ENCODE data around the gene PTCD3. TPM values are rescaled to one million over a fixed set of nuclear protein-coding genes. Genes with fewer than 3 reads are reported as not detected.

The PTCD3 gene
- total RNA-seq = 146 TPM
- long read RNA-seq, full-length matches to known transcripts = 70 of 97 reads
- long read RNA-seq, partial matches to known transcripts = 7 of 97 reads
- long read RNA-seq, other reads (novel, unspliced or antisense) = 20 of 97 reads

DNA sequence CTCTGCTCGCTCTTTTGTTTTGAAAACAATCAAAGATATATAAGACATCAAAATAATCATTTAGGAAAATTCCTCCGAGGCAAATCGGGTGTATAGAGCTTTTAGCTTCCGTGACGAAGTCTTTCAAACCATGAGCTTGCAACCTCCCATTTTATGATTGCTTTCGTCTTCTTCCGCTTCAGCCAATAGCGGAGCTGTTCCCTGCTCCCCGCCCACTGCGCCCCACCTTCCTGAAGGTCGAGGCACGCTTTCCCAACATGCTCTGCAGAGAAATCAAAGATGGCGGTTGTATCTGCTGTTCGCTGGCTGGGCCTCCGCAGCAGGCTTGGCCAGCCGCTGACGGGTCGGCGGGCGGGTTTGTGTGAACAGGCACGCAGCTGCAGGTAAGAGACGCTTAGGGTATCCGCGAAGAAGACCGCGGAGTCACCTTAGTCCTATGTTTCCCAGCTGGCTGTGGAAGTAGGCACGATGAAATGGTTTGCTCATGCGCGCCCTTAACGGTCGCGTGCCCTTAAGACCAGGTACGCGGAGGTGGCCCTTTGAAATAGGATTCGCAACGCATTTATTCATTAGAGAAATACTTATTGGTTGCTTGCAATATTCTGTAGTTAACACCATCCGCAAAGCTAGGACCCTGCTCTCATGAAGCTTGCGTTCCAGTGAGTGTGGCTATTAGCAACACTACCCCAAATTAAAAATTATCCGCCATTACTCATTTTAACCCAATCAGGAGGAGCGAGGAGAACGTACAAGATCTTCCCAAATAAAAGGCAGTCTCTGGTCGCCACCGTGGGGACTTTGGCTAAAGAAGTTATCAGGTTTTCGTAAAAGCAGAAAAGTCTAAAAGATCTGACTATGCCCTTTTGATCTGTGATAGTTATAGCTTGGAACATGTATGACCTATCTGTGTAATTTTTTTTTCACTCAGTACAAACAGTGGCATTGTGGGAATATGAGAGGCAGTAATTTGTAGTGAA lies at the start of gene PTCD3:
TSS of gene PTCD3 (plus strand) at position 267 of the 977 bp plus-strand sequence. CDS start at position 280, 13 bp downstream.
- DNase-seq (ENCODE audit: low spot score) = peak; percentile 97
- intact Hi-C loops (cut with DNase I) = no loop called here

DNA sequence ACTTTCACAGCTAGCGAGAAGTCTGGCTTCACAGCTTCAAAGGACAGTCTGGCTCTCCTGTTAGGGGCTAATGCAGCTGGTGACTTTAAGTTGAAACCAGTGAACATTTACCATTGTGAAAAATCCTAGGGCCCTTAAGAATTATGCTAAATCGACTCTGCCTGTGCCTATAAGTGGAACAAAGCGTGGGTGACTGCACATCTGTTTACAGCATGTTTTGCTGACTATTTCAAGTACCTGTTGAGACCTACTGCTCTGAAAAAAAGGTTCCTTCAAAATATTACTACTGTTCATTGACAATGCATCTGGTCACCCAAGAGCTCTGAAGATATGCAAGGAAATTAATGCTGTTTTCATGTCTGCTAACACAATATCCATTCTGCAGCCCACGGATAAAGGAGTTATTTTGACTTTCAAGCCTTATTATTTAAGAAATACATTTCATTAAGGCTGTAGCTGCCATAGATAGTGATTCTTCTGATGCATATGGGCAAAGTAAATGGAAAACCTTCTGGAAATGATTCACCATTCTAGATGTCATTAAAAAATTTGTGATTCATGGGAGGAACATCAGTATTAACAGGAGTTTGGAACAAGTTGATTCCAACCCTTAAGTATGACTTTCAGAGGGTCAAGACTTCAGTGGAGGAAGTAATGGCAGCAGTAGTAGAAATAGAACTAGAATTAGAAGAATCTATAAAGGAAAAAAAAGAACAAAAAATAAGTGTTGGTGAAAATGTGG lies 49.3 kb upstream of the PTCD3 start:
- intact Hi-C loops (cut with DNase I) = no loop called here
- DNase-seq (ENCODE audit: low spot score) = no peak

DNA sequence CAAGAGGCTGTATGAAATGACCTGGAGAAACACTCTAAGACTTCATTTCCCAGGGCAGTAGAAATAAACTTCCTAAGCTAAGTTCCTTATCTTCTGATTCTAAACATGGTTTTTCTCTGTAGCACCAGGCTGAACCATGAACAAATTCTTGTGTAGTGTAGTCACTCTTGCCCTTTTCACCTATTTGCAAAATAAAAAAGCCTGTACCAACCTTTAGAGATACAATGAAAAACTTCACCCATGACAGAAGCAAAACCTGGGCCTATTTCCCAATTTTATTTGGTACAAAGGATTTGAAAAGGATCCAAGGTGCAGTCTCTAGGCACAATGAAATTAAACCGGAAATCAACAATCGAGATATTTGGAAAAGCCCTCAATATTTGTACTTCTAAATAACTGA lies 44.0 kb upstream of the PTCD3 start:
- intact Hi-C loops (cut with DNase I) = no loop called here
- DNase-seq (ENCODE audit: low spot score) = no peak

DNA sequence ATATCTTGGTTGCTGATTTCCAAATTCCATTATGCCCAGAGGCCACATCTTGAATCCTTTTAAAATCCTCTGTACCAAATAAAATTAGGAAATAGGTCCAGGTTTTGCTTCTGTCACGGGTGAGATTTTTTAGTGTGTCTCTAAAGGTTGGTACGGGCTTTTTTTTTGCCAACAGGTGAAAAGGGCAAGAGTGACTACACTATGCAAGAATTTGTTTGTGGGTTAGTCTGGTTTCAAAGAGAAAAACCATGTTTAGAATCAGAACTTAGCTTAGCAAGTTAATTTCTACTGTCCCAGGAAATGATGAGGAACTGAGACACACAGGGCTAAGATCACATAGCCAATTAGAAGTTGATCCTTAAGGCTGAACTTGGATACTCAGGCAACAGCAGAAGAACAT lies 42.0 kb upstream of the PTCD3 start:
- DNase-seq (ENCODE audit: low spot score) = no peak
- intact Hi-C loops (cut with DNase I) = no loop called here

DNA sequence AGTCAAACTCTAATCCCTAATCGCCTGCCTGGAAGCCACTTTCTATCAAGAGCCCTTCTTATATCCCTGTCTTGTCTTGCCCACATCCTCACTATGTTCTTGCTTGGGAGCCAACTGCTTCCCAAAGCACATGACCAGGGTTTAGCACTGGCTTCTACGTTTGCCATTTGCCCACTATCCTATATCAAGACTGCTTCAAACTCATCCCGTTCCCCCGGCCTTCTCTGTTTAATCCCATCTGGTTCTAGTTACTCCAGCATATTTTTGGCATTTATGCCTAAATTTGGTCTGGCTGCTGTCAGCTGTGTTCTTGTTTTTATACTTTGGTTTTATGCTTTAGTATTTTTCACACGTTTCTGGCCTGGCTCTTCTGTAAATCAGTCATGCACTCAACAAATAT lies 40.5 kb upstream of the PTCD3 start:
- intact Hi-C loops (cut with DNase I) = no loop called here
- no peak for DNase-seq (ENCODE audit: low spot score)

DNA sequence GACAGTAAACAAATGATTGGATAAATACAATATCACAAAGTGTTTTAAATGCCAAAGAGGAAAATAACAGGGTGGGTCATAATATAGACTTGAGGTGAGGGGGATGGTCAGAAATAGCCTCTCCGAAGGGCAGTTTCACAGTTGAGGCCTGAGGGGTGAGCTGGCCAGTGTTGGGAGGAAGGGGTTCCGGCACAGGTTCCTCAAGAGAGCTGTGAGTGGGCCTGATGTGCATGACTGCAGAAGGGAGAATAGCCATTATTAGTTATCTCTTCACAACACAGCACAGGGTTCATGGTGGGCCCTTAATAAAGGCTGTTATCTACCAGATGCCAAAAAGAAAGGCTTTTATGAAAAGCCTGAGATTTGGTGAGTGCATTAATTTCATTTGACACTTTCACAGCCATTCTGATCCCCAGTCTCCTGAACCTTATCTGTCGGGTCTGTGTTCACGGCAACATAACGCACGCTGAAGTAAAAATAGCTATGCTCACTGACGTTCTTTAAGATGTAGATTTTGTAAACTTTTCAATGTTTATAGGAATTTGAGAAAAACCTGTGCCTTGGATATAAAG lies 39.9 kb upstream of the PTCD3 start:
- no peak for DNase-seq (ENCODE audit: low spot score)
- intact Hi-C loops (cut with DNase I) = no loop called here

DNA sequence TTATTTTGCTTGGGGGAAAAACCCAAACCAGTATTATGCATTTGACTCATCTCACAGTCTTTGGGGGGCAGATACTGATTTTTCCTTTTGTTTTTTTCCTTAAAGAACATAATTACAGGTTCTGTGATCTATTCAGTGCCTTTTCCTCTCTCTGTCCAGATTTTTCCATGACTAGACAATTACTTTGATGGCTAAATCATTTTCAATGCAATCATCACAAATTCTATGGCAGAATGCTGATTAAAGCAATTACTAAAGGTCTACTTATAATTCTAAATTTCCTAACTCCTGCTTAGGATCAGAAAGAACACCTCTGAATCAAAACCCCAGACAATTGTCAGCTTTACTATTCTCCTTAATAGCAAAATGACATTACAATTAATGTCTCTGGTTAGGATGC lies 39.1 kb upstream of the PTCD3 start:
- intact Hi-C loops (cut with DNase I) = no loop called here
- no peak for DNase-seq (ENCODE audit: low spot score)

DNA sequence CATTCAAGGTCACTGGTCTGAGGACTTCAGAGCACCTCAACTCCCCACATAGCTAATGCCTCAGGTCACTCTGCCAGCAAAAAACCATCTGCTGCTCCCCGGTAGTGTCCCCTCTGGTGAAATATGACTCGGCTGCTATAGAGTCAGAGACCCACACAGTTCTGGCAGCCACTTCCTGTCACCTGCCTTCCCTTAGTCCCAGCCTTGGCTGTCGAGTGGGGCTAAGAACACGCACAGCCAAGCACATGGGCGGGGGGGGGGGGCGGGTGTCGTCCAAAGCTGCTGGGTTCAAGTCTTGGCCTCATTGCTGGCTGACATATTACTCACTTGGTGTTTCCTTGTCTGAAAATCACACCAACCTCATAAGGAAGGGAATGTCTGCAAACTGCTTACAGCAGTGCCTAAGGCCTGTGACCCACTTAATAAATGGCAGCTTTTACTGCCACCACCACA lies 37.9 kb upstream of the PTCD3 start:
- DNase-seq (ENCODE audit: low spot score) = no peak
- intact Hi-C loops (cut with DNase I) = no loop called here

DNA sequence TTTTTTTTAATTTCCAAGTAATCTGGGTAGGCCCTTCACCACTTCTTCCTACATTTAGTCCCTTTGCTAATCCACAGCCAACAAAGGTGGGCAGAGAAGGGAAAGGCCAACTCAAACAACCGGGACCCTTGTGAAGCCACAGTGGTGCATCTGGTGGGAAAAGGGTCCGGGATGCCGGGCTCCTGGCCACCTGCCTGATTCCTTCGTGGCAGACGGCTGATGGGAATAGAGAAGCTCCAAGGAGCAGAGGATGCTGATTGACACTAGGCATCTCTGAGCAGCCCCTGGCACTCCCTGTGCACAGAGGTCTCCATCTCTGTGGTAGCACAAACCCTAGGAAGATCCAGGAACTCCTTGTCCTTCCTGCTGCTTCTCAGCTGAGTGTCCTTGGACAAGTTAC lies 37.4 kb upstream of the PTCD3 start:
- no peak for DNase-seq (ENCODE audit: low spot score)
- intact Hi-C loops (cut with DNase I) = no loop called here

DNA sequence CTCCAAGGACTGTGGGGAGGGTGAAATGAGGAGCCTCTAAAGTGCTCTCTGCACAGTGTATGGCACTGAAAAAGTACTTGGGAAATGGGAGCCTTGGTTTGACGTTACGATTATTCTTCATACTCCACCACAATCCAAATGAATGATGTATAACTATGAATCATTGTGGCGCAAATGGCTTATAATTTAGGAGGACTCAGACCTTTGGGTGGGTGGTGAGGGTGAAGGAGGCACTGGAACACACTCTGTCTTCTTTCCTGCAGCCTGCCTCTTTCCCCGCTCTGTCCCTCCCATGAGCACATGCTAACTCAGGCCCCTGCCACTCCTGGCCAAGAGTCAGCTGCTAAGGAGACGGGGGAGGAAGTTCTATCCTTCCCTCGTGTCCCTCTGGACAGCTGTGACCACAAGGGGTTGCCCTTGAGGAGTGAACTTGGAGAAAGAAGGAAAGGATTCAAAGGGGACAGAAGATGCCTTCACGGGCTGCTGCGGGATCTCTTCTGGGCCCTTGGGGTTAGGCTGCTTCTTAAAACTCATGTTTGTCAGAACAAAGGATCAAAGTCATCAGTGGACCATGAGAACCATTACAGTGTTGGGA lies 36.8 kb upstream of the PTCD3 start:
- intact Hi-C loops (cut with DNase I) = no loop called here
- no peak for DNase-seq (ENCODE audit: low spot score)

DNA sequence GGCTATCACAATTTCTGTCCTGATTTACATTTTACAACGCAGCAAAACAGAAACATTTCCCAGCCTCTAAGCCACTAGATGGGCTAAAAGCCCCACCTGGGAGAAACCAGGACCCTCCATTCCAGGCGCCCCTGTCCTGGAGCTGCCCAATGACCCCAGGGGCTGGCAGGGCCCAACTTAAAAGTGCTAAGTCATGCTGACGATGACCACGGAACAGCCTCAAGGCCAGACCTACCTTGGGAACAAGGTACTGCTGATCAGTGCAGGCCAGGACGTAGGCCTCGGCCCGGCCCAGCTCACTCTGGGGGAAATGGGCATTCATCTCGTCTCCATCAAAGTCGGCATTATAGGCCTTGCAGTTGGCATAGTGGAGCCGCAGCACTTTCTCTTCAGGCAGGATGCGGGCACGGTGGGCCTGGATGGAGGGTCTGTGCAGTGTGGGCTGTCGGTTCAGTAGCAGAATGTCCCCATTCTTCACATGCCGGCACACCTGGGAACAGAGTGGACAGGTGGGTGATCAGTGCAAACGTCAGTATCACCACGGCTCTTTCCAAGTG lies 36.2 kb upstream of the PTCD3 start:
- no peak for DNase-seq (ENCODE audit: low spot score)
- intact Hi-C loops (cut with DNase I) = loop anchor here (10.0 kb wide), 1 partner anchor 45 kb away; no protein-coding TSS in a partner anchor

DNA sequence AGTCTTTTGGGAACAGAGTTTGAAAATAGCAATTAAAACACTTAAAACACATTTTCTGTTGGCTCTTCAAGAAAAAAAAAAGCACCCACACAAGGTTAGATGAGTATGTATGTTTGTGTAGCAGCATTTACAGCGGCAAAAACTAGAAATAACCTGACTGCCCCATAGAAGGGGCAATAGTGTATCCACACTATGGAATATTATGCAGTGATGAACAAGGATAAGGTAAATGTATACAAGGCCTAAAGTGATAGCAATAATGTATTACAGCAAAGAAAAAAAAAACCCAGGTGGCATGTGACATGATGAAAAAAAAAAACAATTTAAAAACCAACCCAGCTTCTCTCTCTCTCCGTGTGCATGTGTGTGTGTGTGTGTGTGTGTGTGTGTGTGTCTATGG lies 35.2 kb upstream of the PTCD3 start:
- DNase-seq (ENCODE audit: low spot score) = no peak
- intact Hi-C loops (cut with DNase I) = loop anchor here (10.0 kb wide), 1 partner anchor 46 kb away; no protein-coding TSS in a partner anchor

DNA sequence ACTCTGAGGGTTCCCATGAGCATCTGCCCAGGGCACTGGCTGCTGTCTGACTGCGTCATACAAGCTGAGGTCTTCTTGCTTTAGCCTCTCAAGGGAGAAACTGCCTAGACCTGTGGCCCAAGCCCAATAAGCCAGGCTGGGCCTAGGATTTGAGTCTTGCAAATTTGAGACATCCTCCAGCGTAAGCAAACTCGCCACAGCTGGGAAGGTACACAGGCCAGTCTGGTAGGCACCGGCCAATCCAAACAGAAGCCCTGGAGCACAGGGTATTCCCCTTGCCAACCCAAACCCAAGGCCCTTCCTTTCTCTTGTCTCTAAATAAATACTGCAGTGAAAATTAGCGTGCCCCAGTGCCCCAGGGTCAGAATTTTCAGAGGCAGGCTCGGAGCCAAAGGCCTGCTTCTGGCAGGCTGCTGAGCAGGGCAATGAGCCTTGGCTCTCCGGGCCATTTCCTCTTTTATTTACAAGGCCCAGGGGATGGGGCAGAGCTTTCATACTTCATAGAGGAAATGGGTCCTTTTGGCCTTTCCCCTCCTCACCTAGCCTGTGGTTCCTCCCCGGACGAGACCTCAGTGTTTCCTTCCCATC lies 33.7 kb upstream of the PTCD3 start:
- no peak for DNase-seq (ENCODE audit: low spot score)
- intact Hi-C loops (cut with DNase I) = loop anchor here (2.0 to 10.0 kb wide), 2 partner anchors 48 to 184 kb away; partner anchors contain the start of gene ST3GAL5

DNA sequence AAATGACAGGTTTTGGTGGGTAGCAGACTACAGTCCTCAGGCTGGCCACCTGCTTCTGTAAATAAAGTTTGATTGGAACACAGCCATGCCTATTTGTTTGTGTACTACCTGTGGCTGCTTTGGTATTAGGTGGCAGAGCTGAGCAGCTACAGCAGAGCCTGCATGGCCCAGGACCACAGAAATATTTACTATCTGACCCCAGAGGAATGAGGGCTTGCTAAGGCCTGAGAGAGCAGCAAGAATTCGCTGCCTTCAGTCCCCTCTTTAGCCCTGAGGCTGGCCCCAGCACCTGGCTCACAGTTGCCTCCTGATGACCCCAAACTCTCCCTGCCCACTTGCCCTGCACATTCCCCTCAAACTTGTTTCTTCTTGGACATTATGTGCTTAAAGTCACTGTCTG lies 32.8 kb upstream of the PTCD3 start:
- intact Hi-C loops (cut with DNase I) = loop anchor here (2.0 to 10.0 kb wide), 2 partner anchors 48 to 184 kb away; partner anchors contain the start of gene ST3GAL5

DNA sequence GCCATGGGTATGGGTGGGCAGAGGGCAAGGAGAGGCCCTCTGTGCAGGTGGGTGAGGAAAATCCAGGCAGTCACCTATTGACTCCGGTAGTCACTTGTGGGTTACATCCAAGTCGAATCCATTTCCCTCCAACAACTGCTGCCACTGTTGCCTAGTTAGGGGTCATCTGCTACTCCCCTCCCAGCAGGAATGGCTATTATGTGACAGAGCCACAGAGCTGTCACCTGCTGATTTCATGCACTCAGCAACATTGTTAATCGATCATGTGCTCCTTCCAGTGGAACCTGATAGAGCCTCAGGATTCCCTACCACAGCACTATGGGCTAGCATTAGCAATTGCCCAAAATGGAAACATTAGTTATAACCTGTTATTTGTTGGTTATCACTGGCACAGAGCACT lies 31.8 kb upstream of the PTCD3 start:
- DNase-seq (ENCODE audit: low spot score) = no peak
- intact Hi-C loops (cut with DNase I) = loop anchor here (10.0 kb wide), 1 partner anchor 49 kb away; no protein-coding TSS in a partner anchor

More for the DNA sequence above, 32.8 kb upstream of the PTCD3 start:
- DNase-seq (ENCODE audit: low spot score) = no peak

DNA sequence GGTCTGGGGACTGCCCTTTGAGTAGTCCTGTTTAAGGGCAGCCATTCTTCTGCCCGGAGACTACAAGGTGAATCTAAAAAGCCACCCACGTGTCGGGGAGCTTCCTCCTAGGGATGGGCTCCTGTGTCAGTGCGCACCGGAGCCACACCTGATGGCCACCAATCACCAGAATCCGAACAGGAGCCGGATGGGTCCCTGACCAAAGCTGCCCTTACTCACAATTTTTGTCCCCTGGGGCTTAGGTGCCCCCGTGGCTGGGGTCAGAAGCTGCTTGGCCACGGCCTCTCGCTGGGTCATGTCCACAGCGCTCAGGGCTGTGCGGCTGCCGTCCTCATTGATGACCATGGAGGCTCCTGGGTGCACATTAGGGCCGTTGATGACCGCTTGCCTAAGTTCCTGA lies 31.2 kb upstream of the PTCD3 start:
- no peak for DNase-seq (ENCODE audit: low spot score)
- intact Hi-C loops (cut with DNase I) = loop anchor here (10.0 kb wide), 1 partner anchor 50 kb away; no protein-coding TSS in a partner anchor

DNA sequence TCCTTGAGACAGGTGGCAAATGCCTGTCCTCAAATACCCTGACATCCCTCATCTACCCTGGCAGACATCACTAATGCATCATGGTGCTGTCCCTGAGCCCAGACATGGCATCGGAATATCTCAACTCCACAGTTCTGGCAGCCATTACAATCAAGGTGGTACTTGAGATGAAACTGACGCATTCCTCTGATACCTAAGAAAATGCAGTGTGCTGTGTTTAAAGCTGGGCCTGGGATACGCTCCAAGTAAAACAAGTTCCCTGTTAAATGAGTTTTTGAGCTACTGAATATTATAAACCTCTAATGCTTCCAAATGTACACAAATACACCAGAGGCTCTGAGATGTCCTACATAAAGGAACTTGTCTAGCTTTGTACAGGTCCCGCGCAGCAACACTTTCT lies 30.1 kb upstream of the PTCD3 start:
- intact Hi-C loops (cut with DNase I) = loop anchor here (10.0 kb wide), 1 partner anchor 51 kb away; no protein-coding TSS in a partner anchor
- DNase-seq (ENCODE audit: low spot score) = no peak

DNA sequence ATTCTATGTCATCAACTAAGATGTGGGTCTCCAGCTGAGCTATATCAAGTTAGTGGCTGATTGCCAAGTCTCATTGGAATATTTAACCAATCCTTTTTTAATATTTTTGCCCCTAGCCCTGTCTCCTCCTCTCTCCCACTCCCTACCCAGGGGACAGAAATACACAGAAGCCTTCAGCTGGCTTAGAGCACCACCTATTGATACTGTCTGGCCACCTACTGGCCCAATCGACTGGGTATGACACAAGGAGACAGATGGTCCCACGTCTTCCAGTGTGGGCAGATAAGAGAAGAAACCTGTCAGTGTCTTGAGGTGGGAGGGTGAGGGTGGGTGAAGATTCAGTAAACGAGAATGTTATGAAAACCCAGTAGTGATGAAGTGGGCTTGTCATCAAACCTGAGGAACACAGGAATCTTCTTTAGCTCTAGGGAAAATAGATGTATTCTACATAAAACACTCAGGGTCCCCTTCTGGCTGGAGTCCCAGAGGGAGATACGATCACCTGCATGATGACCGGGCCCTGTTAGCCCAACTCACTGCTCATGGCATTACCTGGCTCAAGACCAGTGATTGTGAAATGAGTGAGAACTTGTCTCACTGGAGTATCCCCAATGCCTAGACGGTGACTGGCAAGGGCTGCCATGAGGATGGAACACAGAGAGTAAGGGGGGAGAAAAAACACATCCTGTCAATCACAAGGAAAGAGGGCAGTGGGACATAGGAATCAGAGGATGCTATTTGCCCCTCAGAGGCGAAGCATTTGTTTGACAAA lies 27.1 kb upstream of the PTCD3 start:
- DNase-seq (ENCODE audit: low spot score) = no peak
- intact Hi-C loops (cut with DNase I) = loop anchor here (10.0 kb wide), 1 partner anchor 54 kb away; no protein-coding TSS in a partner anchor

All from cardiac septum (tissue), 1 donor.